Endothelial cell of umbilical vein (primary cell): ENCODE measurements around the gene PPFIBP2. TPM values are rescaled to one million over a fixed set of nuclear protein-coding genes. Genes with fewer than 3 reads are reported as not detected.

Experiments
- BruUV-seq: library from RNA; stranded (reverse); fragments of 400-500 nt; replicated peaks from 2 replicates; lab custom pipeline; 2021; lab: Mats Ljungman, UMichigan
- CTCF ChIA-PET: fragments of 300-600, 350-600 bp; sonication (Branson Sonifier 250); formaldehyde crosslinking; loops from one replicate; lab custom pipeline; 2021; ENCODE audit warnings: antibody characterized with exemption, inconsistent platforms; lab: Charles Lee
- POLR2A ChIA-PET: fragments of 300-600, 350-600 bp; sonication (Branson Sonifier 250); formaldehyde crosslinking; loops from one replicate; lab custom pipeline; 2021; ENCODE audit warnings: antibody characterized with exemption, inconsistent platforms; lab: Charles Lee
- DNase-seq: peaks from one replicate; pipeline ENCODE4 v3.0.0-alpha.2; 2011; ENCODE audit warnings: low read depth, low spot score
- FAIRE-seq: peaks from 2 replicates; lab custom pipeline; 2011; peaks lifted over from hg19 to GRCh38; lab: Jason Lieb, UNC
- H2AFZ ChIP-seq: 2 replicates; pipeline ENCODE4 v1.6.0; 2012; ENCODE audit warnings: low read depth, low read length, control low read depth, inconsistent platforms
- H3K27ac ChIP-seq: 2 replicates; pipeline ENCODE4 v1.5.1; 2011; ENCODE audit warnings: low read depth, mild to moderate bottlenecking, control low read depth, low read length, moderate library complexity; ENCODE audit not compliant: insufficient read depth
- H3K27me3 ChIP-seq, 2 experiments: 2 replicates each; pipeline versions ENCODE4 v1.6.0 to v1.6.1; 2011; ENCODE audit warnings: low read length in 2 of 2, mixed read lengths in 1 of 2; ENCODE audit not compliant: control insufficient read depth in 2 of 2, insufficient read depth in 2 of 2
- H3K36me3 ChIP-seq, 2 experiments: 2 replicates in 1 of 2; 3 replicates in 1 of 2; pipeline ENCODE4 v1.5.1; 2011; ENCODE audit warnings: low read length in 2 of 2, mild to moderate bottlenecking in 1 of 2, moderate library complexity in 1 of 2; ENCODE audit not compliant: control insufficient read depth in 2 of 2, insufficient read depth in 2 of 2; ENCODE audit errors: extremely low read depth in 1 of 2
- H3K4me1 ChIP-seq: 3 replicates; pipeline ENCODE4 v1.5.1; 2011; ENCODE audit warnings: mild to moderate bottlenecking, low read length; ENCODE audit not compliant: control insufficient read depth, insufficient read depth; ENCODE audit errors: extremely low read depth
- H3K4me2 ChIP-seq: 2 replicates; pipeline ENCODE4 v1.6.1; 2011; ENCODE audit warnings: low read length, control low read depth, mixed read lengths; ENCODE audit not compliant: insufficient read depth
- H3K4me3 ChIP-seq, 3 experiments: fragments of 200-600 bp in 1 of 3; sonication (generic), shearing (Covaris generic) in 1 of 3; replicated peaks in 1 of 3; 2 replicates each; pipeline ENCODE4 v1.5.1; 2011 to 2016; ENCODE audit warnings: control low read depth in 3 of 3, low read length in 3 of 3, mild to moderate bottlenecking in 2 of 3, inconsistent platforms in 1 of 3, low read depth in 1 of 3, moderate library complexity in 1 of 3; ENCODE audit not compliant: insufficient read depth in 1 of 3
- H3K79me2 ChIP-seq: 2 replicates; pipeline ENCODE4 v1.6.0; 2012; ENCODE audit warnings: low read length, inconsistent platforms; ENCODE audit not compliant: control insufficient read depth, insufficient read depth
- H3K9ac ChIP-seq: replicated peaks from 2 replicates; pipeline ENCODE3; 2011; ENCODE audit warnings: low read length, control low read depth; ENCODE audit not compliant: insufficient read depth; ENCODE audit errors: extremely low read depth
- H3K9me1 ChIP-seq: replicated peaks from 3 replicates; pipeline ENCODE4 v1.6.0; 2011; ENCODE audit warnings: mild to moderate bottlenecking, low read length; ENCODE audit not compliant: control insufficient read depth, insufficient read depth; ENCODE audit errors: extremely low read depth
- H3K9me3 ChIP-seq: replicated peaks from 2 replicates; pipeline ENCODE4 v1.5.1; 2012; ENCODE audit warnings: low read length, inconsistent platforms; ENCODE audit not compliant: control insufficient read depth, insufficient read depth
- H4K20me1 ChIP-seq: replicated peaks from 2 replicates; pipeline ENCODE3; 2011; ENCODE audit warnings: mild to moderate bottlenecking, low read length; ENCODE audit not compliant: control insufficient read depth, insufficient read depth; ENCODE audit errors: extremely low read depth
- EZH2 ChIP-seq: IDR thresholded peaks from 2 replicates; pipeline ENCODE4 v1.6.1; 2012; ENCODE audit warnings: borderline replicate concordance, low read depth, mild to moderate bottlenecking, moderate library complexity, low read length, inconsistent platforms; ENCODE audit not compliant: severe bottlenecking
- FOS ChIP-seq: IDR thresholded peaks from 2 replicates; pipeline ENCODE4 v1.6.1; 2011; ENCODE audit warnings: mild to moderate bottlenecking, low read length, moderate library complexity, borderline replicate concordance; ENCODE audit not compliant: insufficient read depth
- GATA2 ChIP-seq: IDR thresholded peaks from 2 replicates; pipeline ENCODE4 v1.7.0; 2011; ENCODE audit warnings: low read depth, mild to moderate bottlenecking, moderate library complexity, mixed read lengths, low read length; ENCODE audit not compliant: insufficient read length, insufficient read depth
- JUN ChIP-seq: IDR thresholded peaks from 2 replicates; pipeline ENCODE4 v1.6.1; 2011; ENCODE audit warnings: borderline replicate concordance, low read depth; ENCODE audit not compliant: insufficient read length, insufficient read depth
- MYC ChIP-seq: IDR thresholded peaks from one replicate; pipeline ENCODE4 v1.6.1; 2011; ENCODE audit warnings: mild to moderate bottlenecking, low read depth, low read length
- POLR2AphosphoS5 ChIP-seq: IDR thresholded peaks from 2 replicates; pipeline ENCODE4 v1.6.1; 2012; ENCODE audit warnings: low read depth, mild to moderate bottlenecking, control low read depth, low read length, moderate library complexity; ENCODE audit not compliant: insufficient read depth
- dilution Hi-C: fragments of 300-500 bp; cut with MboI; formaldehyde crosslinking; loops from one replicate; pipeline ENCODE4 v1.15.0; 2019; ENCODE audit warnings: low sequenced_read_pairs; ENCODE audit not compliant: extremely low pct_ligation_motif_present
- intact Hi-C: fragments of 100-400 bp; cut with micrococcal nuclease; formaldehyde crosslinking; loops from one replicate; pipeline ENCODE4 v1.10.0; 2022
- polyA plus RNA-seq, 4 experiments: library from polyadenylated mRNA; depleted of rRNA in 3 of 4; stranded (reverse) in 3 of 4; unstranded in 1 of 4; fragments of >200 nt; gene quantifications; 2 replicates each; pipeline versions ENCODE4 v1.2.1 to v1.2.3, GENCODE V29; 2011 to 2012; ENCODE audit warnings: missing spikeins in 1 of 4
- total RNA-seq: library from RNA; stranded (reverse); gene quantifications from 2 replicates; pipeline ENCODE4 v1.2.3, GENCODE V29; 2021
- TF ChIP-seq, protein P1 (sequence below), 2 donors: IDR thresholded peaks; 1 replicate in 1 of 2; 2 replicates in 1 of 2; pipeline ENCODE4 v1.5.1; 2011; ENCODE audit warnings: low read length in 2 of 2, mild to moderate bottlenecking in 2 of 2, moderate library complexity in 2 of 2, control low read depth in 1 of 2, inconsistent platforms in 1 of 2, low read depth in 1 of 2; ENCODE audit not compliant: insufficient read depth in 1 of 2; ENCODE audit errors: extremely low read depth in 1 of 2

Gene PPFIBP2
- total and polyA plus RNA-seq, 2 donors (not counting 3 experiments of a cell fraction or from before 2014, with no cell fraction given): 1.3 to 4.0 TPM

GRCh38 chr11:7581021-7581590, 67.3 kb downstream of the PPFIBP2 start:
- intact Hi-C loops (no loop called here), dilution Hi-C loops (no loop called here)
- no peak overlapping the region for H3K27ac ChIP-seq
- H3K79me2 ChIP-seq: no peaks in the 10 kb centered on the region
- no peak overlapping the region for H3K4me2 ChIP-seq
- H3K9me3 ChIP-seq: no peaks in the 10 kb centered on the region
- H3K9ac ChIP-seq: no peak overlapping the region
- H4K20me1 ChIP-seq: no peaks in the 10 kb centered on the region
- no peak for DNase-seq
- TF ChIP-seq FOS (no peak), MYC (no peak), EZH2 (no peak)
- H3K9me1 ChIP-seq: no peaks in the 10 kb centered on the region
- no peaks in the 10 kb centered on the region for H3K36me3 ChIP-seq
- H3K4me1 ChIP-seq: peaks cover 12% of the 10 kb centered on the region
- no peak overlapping the region for H2AFZ ChIP-seq
- no TSS peak for BruUV-seq
- H3K4me3 ChIP-seq: no peak overlapping the region
- ChIA-PET POLR2A (no interaction called here), CTCF (interaction anchor here (0.6 to 6.3 kb wide), 4 partner anchors 10 to 76 kb away, joined by 3 to 51 read pairs (median 8); no protein-coding TSS in a partner anchor)
- H3K27me3 ChIP-seq: peaks cover 49 to 72% of the 10 kb centered on the region in 2 experiments
- FAIRE-seq: no peak

DNA sequence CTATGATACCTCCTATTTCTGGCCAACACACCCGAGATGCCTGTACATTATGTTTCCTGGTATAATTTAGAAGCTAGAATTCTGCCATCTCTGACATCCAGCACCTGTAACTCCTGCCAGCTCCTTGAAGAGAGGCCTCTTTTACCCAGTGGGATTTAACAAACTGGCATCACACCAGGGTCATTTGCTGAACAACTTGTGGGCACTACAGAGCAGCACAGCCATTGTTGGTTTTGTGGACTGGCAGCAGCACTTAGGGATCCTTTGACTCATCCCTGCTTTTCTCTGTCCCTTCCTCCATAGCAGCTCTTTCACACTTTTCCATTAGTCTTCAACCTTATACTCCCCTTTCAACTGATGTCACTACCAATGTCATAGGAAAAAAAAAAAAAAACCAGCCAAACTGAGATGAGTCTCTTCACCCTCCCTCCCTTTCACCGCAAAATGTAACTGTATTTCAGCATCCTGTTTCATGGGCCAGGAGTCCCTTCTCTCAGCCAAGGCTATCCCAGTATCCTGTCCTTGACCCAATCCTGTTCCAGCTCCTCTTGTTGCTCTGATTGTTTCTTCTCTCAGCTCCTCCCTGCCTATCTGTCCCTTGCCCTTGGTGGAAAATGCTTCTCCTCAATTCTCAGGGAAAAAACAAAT, 68.7 kb downstream of the PPFIBP2 start:
- ChIA-PET CTCF (interaction anchor here (1.9 to 6.3 kb wide), 3 partner anchors 11 to 83 kb away, joined by 9 to 51 read pairs (median 12); no protein-coding TSS in a partner anchor), POLR2A (interaction anchor here (0.7 kb wide), 1 partner anchor 37 kb away, joined by 7 read pairs; no protein-coding TSS in a partner anchor)
- Histone ChIP-seq H3K9me1 (no peaks in the 10 kb centered on the region), H3K4me3 (no peak overlapping the region), H2AFZ (no peak overlapping the region), H3K4me1 (peaks cover 11% of the 10 kb centered on the region), H3K36me3 (no peaks in the 10 kb centered on the region), H4K20me1 (no peaks in the 10 kb centered on the region), H3K27ac (no peak overlapping the region), H3K79me2 (no peaks in the 10 kb centered on the region), H3K9me3 (no peaks in the 10 kb centered on the region), H3K9ac (no peak overlapping the region), H3K27me3 (peaks cover 51 to 75% of the 10 kb centered on the region in 2 experiments), H3K4me2 (no peak overlapping the region)
- FAIRE-seq (no peak), DNase-seq (no peak)
- dilution Hi-C loops: no loop called here
- TF ChIP-seq POLR2AphosphoS5 (no peak), GATA2 (no peak), JUN (no peak), MYC (no peak)
- TF ChIP-seq, protein P1, sequence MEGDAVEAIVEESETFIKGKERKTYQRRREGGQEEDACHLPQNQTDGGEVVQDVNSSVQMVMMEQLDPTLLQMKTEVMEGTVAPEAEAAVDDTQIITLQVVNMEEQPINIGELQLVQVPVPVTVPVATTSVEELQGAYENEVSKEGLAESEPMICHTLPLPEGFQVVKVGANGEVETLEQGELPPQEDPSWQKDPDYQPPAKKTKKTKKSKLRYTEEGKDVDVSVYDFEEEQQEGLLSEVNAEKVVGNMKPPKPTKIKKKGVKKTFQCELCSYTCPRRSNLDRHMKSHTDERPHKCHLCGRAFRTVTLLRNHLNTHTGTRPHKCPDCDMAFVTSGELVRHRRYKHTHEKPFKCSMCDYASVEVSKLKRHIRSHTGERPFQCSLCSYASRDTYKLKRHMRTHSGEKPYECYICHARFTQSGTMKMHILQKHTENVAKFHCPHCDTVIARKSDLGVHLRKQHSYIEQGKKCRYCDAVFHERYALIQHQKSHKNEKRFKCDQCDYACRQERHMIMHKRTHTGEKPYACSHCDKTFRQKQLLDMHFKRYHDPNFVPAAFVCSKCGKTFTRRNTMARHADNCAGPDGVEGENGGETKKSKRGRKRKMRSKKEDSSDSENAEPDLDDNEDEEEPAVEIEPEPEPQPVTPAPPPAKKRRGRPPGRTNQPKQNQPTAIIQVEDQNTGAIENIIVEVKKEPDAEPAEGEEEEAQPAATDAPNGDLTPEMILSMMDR (IDR thresholded peaks at IDR 0.05; ENCODE audit: extremely low read depth in 1 of 2, insufficient read depth in 1 of 2, low read depth in 1 of 2, low read length in 2 of 2): no peak
- BruUV-seq: no TSS peak
- intact Hi-C loops: no loop called here
